ENCODE data around the gene HDLBP. TPM values are rescaled to one million over a fixed set of nuclear protein-coding genes. Genes with fewer than 3 reads are reported as not detected.

Gene HDLBP
- total RNA-seq, 1 donor from 2014 or later, result 504 TPM

GRCh38 chr2:241249654-241250053 is 65.8 kb downstream of the HDLBP start:
- no peak for DNase-seq

- no peak for DNase-seq
Observed at GRCh38 chr2:241248897-241249296, 66.6 kb downstream of the HDLBP start.

GRCh38 chr2:241248289-241248688 is 67.2 kb downstream of the HDLBP start:
- no peak for DNase-seq

- no peak for DNase-seq
Observed at GRCh38 chr2:241244368-241244767, 71.1 kb downstream of the HDLBP start.

- no peak for DNase-seq
Observed at GRCh38 chr2:241242306-241242705, 73.2 kb downstream of the HDLBP start.

GRCh38 chr2:241241669-241242068 is 73.8 kb downstream of the HDLBP start:
- DNase-seq, result no peak

- no peak for DNase-seq
Observed at GRCh38 chr2:241240320-241241004, 75.0 kb downstream of the HDLBP start.

- DNase-seq, result no peak
Observed at GRCh38 chr2:241239552-241240202, 75.8 kb downstream of the HDLBP start.

- DNase-seq, result no peak
Observed at GRCh38 chr2:241238693-241239198, 76.7 kb downstream of the HDLBP start.

GRCh38 chr2:241237949-241238371 is 77.5 kb downstream of the HDLBP start:
- no peak for DNase-seq

- DNase-seq, result no peak
Observed at GRCh38 chr2:241237047-241237446, 78.4 kb downstream of the HDLBP start.

- no peak for DNase-seq
Observed at GRCh38 chr2:241235859-241236593, 79.4 kb downstream of the HDLBP start.

- no peak for DNase-seq
Observed at GRCh38 chr2:241234962-241235740, 80.3 kb downstream of the HDLBP start.

- no peak for DNase-seq
Observed at GRCh38 chr2:241234066-241234790, 81.2 kb downstream of the HDLBP start.

- no peak for DNase-seq
Observed at GRCh38 chr2:241232736-241233575, 82.5 kb downstream of the HDLBP start.

- no peak for DNase-seq
Observed at GRCh38 chr2:241230435-241230834, 85.0 kb downstream of the HDLBP start.

GRCh38 chr2:241229563-241230401 is 85.7 kb downstream of the HDLBP start:
- DNase-seq, result no peak

- no peak for DNase-seq
Observed at GRCh38 chr2:241228860-241229516, 86.5 kb downstream of the HDLBP start.
